Gastroesophageal sphincter (tissue), 3 donors: Measurements from ENCODE around the gene KIAA0040.

Experiments used
- CTCF ChIP-seq, 4 experiments: fragments of 200-600 bp in 2 of 4; fragments of 450-650 bp in 2 of 4; sonication (generic) in 1 of 4; IDR thresholded peaks; one replicate each; pipeline ENCODE4 v1.5.1; 2017 to 2019; ENCODE audit warnings: antibody characterized with exemption in 4 of 4, mild to moderate bottlenecking in 2 of 4, moderate library complexity in 2 of 4
- POLR2A ChIP-seq, 2 donors: fragments of 450-650 bp; IDR thresholded peaks; one replicate each; pipeline ENCODE4 v1.6.1; 2017; ENCODE audit warnings: antibody characterized with exemption in 2 of 2, mild to moderate bottlenecking in 2 of 2, moderate library complexity in 1 of 2
- POLR2AphosphoS5 ChIP-seq: sonication (generic); formaldehyde crosslinking; IDR thresholded peaks from one replicate; pipeline ENCODE4 v1.6.1; 2017; ENCODE audit warnings: antibody characterized with exemption

GRCh38 chr1:175162955-175163354, 29.6 kb downstream of the KIAA0040 start:
- TF ChIP-seq POLR2AphosphoS5 = no peak
- no peak for TF ChIP-seq CTCF (IDR thresholded peaks at IDR 0.05)
- TF ChIP-seq POLR2A (IDR thresholded peaks at IDR 0.05) = no peak
